GM19193 (cell line): ENCODE results near the gene ANHX.

Experiments
- POLR2A ChIP-seq: IDR thresholded peaks from 4 replicates; pipeline ENCODE4 v1.6.1; 2011; ENCODE audit not compliant: insufficient read depth, insufficient read length; ENCODE audit errors: extremely low read depth

The ANHX gene

GRCh38 chr12:133235401-133236112, at the start of gene ANHX:
Gene ANHX (minus strand): TSS chr12:133235877. CDS start chr12:133234356, 1,521 bp downstream.
- no peak for TF ChIP-seq POLR2A

- no peak for TF ChIP-seq POLR2A
Observed at GRCh38 chr12:133264173-133264572, 28.5 kb upstream of the ANHX start.

- TF ChIP-seq POLR2A = no peak
Observed at GRCh38 chr12:133256321-133256720, 20.6 kb upstream of the ANHX start.

- TF ChIP-seq POLR2A = no peak
Observed at GRCh38 chr12:133251732-133252131, 16.1 kb upstream of the ANHX start.

- no peak for TF ChIP-seq POLR2A
Observed at GRCh38 chr12:133236556-133236955, 879 bp upstream of the ANHX start.

- no peak for TF ChIP-seq POLR2A
Observed at GRCh38 chr12:133236144-133236543, 467 bp upstream of the ANHX start.

GRCh38 chr12:133234971-133235370, 706 bp downstream of the ANHX start:
- TF ChIP-seq POLR2A = no peak

- TF ChIP-seq POLR2A = no peak
Observed at GRCh38 chr12:133233993-133234564, 1.6 kb downstream of the ANHX start.

- TF ChIP-seq POLR2A = no peak
Observed at GRCh38 chr12:133233006-133233405, 2.7 kb downstream of the ANHX start.

- no peak for TF ChIP-seq POLR2A
Observed at GRCh38 chr12:133231001-133231400, 4.7 kb downstream of the ANHX start.

GRCh38 chr12:133227281-133227852, 8.3 kb downstream of the ANHX start:
- no peak for TF ChIP-seq POLR2A

GRCh38 chr12:133226690-133227089, 9.0 kb downstream of the ANHX start:
- TF ChIP-seq POLR2A = no peak

GRCh38 chr12:133225527-133225926, 10.2 kb downstream of the ANHX start:
- TF ChIP-seq POLR2A = no peak

GRCh38 chr12:133222211-133222610, 13.5 kb downstream of the ANHX start:
- TF ChIP-seq POLR2A = no peak

- no peak for TF ChIP-seq POLR2A
Observed at GRCh38 chr12:133221241-133221640, 14.4 kb downstream of the ANHX start.

- TF ChIP-seq POLR2A = no peak
Observed at GRCh38 chr12:133220521-133220920, 15.2 kb downstream of the ANHX start.
